PFSK-1 (cell line): Measurements from ENCODE around the gene PHF20.

Source experiments
- POLR2AphosphoS5 ChIP-seq: IDR thresholded peaks from 2 replicates; pipeline ENCODE4 v1.6.1; 2012; ENCODE audit warnings: low read depth, mild to moderate bottlenecking, control low read depth, low read length, moderate library complexity
- TAF1 ChIP-seq: IDR thresholded peaks from 2 replicates; pipeline ENCODE4 v1.6.1; 2012; ENCODE audit warnings: low read length, control low read depth, borderline replicate concordance; ENCODE audit not compliant: insufficient read depth

GRCh38 chr20:35732644-35732982, 39.2 kb upstream of the PHF20 start:
- TF ChIP-seq POLR2AphosphoS5 (no peak), TAF1 (no peak)
